ENCODE measurements around the gene SCGN. TPM values are rescaled to one million over a fixed set of nuclear protein-coding genes. Genes with fewer than 3 reads are reported as not detected.

The SCGN gene, protein sequence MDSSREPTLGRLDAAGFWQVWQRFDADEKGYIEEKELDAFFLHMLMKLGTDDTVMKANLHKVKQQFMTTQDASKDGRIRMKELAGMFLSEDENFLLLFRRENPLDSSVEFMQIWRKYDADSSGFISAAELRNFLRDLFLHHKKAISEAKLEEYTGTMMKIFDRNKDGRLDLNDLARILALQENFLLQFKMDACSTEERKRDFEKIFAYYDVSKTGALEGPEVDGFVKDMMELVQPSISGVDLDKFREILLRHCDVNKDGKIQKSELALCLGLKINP
- 47.1 and 89.1 TPM in 2 replicates for total RNA-seq (ENCODE audit: low replicate concordance)
- long read RNA-seq, transcript SCGN-203 (10 exons, 1,402 nt): minor isoform, 11 of 487 reads
- long read RNA-seq, transcript SCGN-202 (11 exons, 1,447 nt): major isoform, 421 of 487 reads
- long read RNA-seq, partial matches to known transcripts: 18 of 487 reads
- long read RNA-seq, other reads (novel, unspliced or antisense): 36 of 487 reads

DNA sequence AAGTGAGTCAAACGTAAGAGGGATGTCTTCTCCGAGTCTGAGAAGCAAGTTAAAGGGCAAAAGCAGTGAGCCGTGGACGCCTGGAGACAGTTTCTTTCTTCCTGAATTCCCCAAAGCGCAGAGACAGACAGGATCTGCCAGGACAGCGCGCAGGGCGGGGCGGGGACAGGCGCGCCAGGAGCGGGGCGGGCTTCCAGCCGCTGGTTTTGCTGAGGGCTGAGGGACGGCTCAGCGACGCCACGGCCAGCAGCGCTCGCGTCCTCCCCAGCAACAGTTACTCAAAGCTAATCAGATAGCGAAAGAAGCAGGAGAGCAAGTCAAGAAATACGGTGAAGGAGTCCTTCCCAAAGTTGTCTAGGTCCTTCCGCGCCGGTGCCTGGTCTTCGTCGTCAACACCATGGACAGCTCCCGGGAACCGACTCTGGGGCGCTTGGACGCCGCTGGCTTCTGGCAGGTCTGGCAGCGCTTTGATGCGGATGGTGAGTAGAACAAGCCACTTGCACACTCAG is at the start of gene SCGN:
Gene SCGN, plus strand, starts transcription at position 209 of the 509 bp plus-strand sequence. Its CDS starts 189 bp downstream, at position 398.
- H3K36me3 Mint-ChIP-seq: no peaks in the 10 kb centered on the region
- no peaks in the 10 kb centered on the region for H3K9me3 Mint-ChIP-seq
- DNase-seq (ENCODE audit: extremely low spot score, unreplicated experiment): peak; percentile 84
- TF ChIP-seq, protein P1, sequence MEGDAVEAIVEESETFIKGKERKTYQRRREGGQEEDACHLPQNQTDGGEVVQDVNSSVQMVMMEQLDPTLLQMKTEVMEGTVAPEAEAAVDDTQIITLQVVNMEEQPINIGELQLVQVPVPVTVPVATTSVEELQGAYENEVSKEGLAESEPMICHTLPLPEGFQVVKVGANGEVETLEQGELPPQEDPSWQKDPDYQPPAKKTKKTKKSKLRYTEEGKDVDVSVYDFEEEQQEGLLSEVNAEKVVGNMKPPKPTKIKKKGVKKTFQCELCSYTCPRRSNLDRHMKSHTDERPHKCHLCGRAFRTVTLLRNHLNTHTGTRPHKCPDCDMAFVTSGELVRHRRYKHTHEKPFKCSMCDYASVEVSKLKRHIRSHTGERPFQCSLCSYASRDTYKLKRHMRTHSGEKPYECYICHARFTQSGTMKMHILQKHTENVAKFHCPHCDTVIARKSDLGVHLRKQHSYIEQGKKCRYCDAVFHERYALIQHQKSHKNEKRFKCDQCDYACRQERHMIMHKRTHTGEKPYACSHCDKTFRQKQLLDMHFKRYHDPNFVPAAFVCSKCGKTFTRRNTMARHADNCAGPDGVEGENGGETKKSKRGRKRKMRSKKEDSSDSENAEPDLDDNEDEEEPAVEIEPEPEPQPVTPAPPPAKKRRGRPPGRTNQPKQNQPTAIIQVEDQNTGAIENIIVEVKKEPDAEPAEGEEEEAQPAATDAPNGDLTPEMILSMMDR (conservative IDR thresholded peaks at IDR 0.05): no peak
- H3K4me3 Mint-ChIP-seq: peak within 1 kb of the TSS; percentile 71
- no peaks in the 10 kb centered on the region for H3K4me1 Mint-ChIP-seq (ENCODE audit: unreplicated experiment)
- no peak within 1 kb of the TSS for H3K27ac Mint-ChIP-seq
- peaks cover 59% of the 10 kb centered on the region for H3K27me3 Mint-ChIP-seq

DNA sequence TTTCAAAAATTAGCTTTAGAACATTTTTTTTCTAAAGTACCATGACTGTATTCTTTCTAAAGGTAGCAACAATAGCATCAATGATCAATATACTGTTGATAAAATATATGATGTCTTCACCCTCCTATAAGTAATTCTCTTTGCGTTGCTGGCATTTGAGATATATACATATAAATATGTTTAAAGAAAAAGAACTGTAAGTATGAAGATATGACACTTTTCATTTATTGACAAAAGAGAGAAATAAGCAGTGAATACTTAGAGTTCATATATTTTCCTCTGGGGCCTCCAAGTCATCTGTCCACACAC is 49.4 kb upstream of the SCGN start:
- Mint-ChIP-seq H3K4me1 (ENCODE audit: unreplicated experiment) (peaks cover 3% of the 10 kb centered on the region), H3K27me3 (no peaks in the 10 kb centered on the region), H3K4me3 (no peak overlapping the region), H3K27ac (no peak overlapping the region), H3K36me3 (peaks cover 5% of the 10 kb centered on the region), H3K9me3 (no peaks in the 10 kb centered on the region)
- TF ChIP-seq, protein P1 (conservative IDR thresholded peaks at IDR 0.05): peak; percentile 9
- no peak for DNase-seq (ENCODE audit: extremely low spot score, unreplicated experiment)

DNA sequence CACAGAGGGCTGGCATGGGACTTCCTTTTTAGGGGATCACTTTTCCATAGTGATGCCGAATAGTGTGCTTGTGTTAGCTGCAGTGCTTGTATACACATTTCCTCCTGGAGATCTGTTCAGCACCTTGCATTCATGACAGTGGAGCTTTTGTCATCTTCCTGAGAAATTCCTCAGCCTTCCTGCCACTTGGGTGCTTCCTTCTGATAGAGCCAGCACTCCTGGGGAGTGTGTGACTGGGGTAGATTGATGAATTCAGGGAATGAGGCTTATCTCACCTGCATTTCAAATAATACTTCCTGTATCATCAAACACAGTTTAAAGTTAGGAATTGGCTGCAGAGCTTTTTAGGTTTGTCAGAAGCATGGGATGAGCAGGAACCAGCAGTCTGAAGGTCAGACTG is 48.8 kb upstream of the SCGN start:
- no peaks in the 10 kb centered on the region for H3K27me3 Mint-ChIP-seq
- TF ChIP-seq, protein P1 (conservative IDR thresholded peaks at IDR 0.05): no peak
- H3K36me3 Mint-ChIP-seq: peaks cover 5% of the 10 kb centered on the region
- DNase-seq (ENCODE audit: extremely low spot score, unreplicated experiment): no peak
- H3K27ac Mint-ChIP-seq: no peak overlapping the region
- no peaks in the 10 kb centered on the region for H3K9me3 Mint-ChIP-seq
- H3K4me1 Mint-ChIP-seq (ENCODE audit: unreplicated experiment): peaks cover 3% of the 10 kb centered on the region
- no peak overlapping the region for H3K4me3 Mint-ChIP-seq

DNA sequence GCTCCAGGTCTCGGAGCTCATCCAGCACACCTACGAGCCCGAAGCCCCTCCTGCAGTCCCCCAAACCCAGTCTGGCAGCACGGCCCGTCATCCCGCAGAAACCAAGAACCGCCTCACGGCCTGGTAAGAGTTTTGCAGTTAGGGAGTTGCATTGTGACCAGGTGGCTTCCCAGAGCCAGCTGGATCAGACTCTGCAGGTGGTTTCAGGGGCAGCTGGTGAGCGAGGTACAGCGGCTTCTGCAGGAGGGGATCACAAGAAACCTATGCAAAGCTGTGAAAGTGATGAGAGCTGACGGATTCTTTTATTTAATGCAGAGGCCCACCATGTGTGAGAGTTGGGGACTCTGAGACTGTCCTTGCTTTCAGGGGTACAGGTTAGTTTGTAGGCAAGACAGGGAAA is 45.9 kb upstream of the SCGN start:
- TF ChIP-seq, protein P1 (conservative IDR thresholded peaks at IDR 0.05): no peak
- Mint-ChIP-seq H3K27ac (no peak overlapping the region), H3K27me3 (no peaks in the 10 kb centered on the region), H3K9me3 (no peaks in the 10 kb centered on the region), H3K4me3 (no peak overlapping the region), H3K36me3 (no peaks in the 10 kb centered on the region), H3K4me1 (ENCODE audit: unreplicated experiment) (no peaks in the 10 kb centered on the region)
- no peak for DNase-seq (ENCODE audit: extremely low spot score, unreplicated experiment)

DNA sequence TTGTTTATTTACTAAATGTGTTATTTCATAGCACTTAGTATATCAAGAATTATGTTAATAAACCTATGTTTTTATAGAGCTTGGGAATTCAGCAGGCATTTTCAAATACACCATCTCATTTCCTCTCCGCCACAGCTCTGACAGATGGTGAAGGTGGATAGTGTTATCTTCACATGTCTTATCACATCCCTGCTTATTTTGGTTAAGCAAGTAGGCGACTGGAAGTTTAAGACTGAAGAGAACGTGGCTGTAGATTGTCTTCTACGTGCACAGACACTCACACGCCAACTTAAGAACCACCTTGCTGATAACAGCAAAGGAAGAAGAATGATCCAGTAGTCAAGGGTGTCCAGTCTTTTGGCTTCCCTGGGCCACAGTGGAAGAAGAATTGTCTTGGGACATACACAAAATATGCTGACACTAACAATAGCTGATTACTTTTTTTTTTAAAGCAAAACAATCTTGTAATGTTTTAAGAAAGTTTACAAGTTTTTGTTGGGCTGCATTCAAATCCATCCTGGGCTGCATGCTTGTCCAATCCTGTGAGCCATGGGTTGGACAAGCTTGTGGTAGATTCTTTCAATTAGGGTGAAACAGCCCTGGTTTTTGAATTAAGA is 43.3 kb upstream of the SCGN start:
- H3K27me3 Mint-ChIP-seq: no peaks in the 10 kb centered on the region
- H3K4me1 Mint-ChIP-seq (ENCODE audit: unreplicated experiment): no peaks in the 10 kb centered on the region
- no peak overlapping the region for H3K4me3 Mint-ChIP-seq
- no peaks in the 10 kb centered on the region for H3K9me3 Mint-ChIP-seq
- TF ChIP-seq, protein P1 (conservative IDR thresholded peaks at IDR 0.05): no peak
- no peaks in the 10 kb centered on the region for H3K36me3 Mint-ChIP-seq
- H3K27ac Mint-ChIP-seq: no peak overlapping the region
- DNase-seq (ENCODE audit: extremely low spot score, unreplicated experiment): no peak

All from type B pancreatic cell (in vitro differentiated cells).